ENCODE results near the gene GPC6.

The GPC6 gene

DNA sequence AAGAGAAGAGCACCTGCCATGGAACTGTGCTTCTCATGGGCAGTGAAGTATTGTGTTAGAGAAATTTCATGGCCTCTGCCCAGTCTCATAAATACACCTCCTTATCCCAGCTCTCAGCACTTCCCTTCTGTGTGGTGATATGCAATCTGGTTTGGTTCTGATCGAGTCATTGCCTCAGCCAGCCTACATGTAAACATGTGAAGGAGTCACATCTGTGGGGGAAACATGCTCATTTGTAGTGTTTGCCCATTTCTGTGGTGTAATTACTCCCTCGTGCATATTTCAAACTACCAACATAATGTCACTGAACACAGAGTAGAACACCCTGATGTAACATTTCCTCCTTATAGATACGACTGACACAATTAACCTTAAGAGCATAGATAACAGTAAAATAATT is 1069.9 kb downstream of the GPC6 start:
- no peaks in the 10 kb centered on the region for H3K36me3 ChIP-seq (replicated peaks; ENCODE audit: insufficient read depth, low read length)
- no peaks in the 10 kb centered on the region for H3K27me3 ChIP-seq (replicated peaks; ENCODE audit: insufficient read depth, low read length)
- H3K79me2 ChIP-seq (ENCODE audit: low read length): no peaks in the 10 kb centered on the region
- H3K4me2 ChIP-seq (ENCODE audit: low read depth, low read length): no peak overlapping the region
- no peaks in the 10 kb centered on the region for H3K9me2 ChIP-seq (replicated peaks; ENCODE audit: insufficient read depth, low read length)
- TF ChIP-seq EZH2phosphoT487 (IDR thresholded peaks at IDR 0.05; ENCODE audit: low read length): no peak
- TF ChIP-seq, protein P1, sequence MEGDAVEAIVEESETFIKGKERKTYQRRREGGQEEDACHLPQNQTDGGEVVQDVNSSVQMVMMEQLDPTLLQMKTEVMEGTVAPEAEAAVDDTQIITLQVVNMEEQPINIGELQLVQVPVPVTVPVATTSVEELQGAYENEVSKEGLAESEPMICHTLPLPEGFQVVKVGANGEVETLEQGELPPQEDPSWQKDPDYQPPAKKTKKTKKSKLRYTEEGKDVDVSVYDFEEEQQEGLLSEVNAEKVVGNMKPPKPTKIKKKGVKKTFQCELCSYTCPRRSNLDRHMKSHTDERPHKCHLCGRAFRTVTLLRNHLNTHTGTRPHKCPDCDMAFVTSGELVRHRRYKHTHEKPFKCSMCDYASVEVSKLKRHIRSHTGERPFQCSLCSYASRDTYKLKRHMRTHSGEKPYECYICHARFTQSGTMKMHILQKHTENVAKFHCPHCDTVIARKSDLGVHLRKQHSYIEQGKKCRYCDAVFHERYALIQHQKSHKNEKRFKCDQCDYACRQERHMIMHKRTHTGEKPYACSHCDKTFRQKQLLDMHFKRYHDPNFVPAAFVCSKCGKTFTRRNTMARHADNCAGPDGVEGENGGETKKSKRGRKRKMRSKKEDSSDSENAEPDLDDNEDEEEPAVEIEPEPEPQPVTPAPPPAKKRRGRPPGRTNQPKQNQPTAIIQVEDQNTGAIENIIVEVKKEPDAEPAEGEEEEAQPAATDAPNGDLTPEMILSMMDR (IDR thresholded peaks at IDR 0.05; ENCODE audit: low read length): no peak
- no peak for TF ChIP-seq EZH2 (optimal IDR thresholded peaks at IDR 0.05; ENCODE audit: low read depth, low read length)
- H4K20me1 ChIP-seq (ENCODE audit: insufficient read depth, low read length): no peaks in the 10 kb centered on the region
- H3F3A ChIP-seq (ENCODE audit: insufficient read depth, low read length): no peaks in the 10 kb centered on the region
- H3K9ac ChIP-seq (ENCODE audit: low read length): no peak overlapping the region
- H2AFZ ChIP-seq (ENCODE audit: low read length): no peak overlapping the region
- H3K4me1 ChIP-seq (ENCODE audit: low read length): no peaks in the 10 kb centered on the region
- DNase-seq: no peak
- no peaks in the 10 kb centered on the region for H3K9me3 ChIP-seq (replicated peaks; ENCODE audit: insufficient read depth, low read length)
- H3K4me3 ChIP-seq (ENCODE audit: low read length): no peak overlapping the region
- H3K27ac ChIP-seq (ENCODE audit: low read length): no peak overlapping the region

DNA sequence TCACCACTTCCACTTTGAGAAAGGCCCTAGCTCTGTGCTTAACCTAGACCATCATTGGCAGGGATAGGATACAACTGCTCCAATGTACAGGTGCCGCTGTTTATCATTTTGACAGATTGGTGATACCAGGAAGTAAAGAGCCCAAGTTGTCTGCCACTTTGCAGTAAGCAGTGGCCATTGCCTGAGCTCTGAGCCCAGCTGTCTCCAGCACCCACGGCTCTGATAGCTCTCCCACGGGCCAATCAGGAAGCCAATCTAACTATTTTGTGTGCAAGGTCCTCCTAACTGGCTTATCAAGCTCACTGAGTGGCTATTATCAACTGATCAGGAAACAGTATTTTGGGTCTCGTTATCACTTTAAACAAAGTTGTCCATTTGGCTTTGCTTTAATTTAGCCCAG is 1071.7 kb downstream of the GPC6 start:
- no peaks in the 10 kb centered on the region for H3K27me3 ChIP-seq (replicated peaks; ENCODE audit: insufficient read depth, low read length)
- H3K9me3 ChIP-seq (replicated peaks; ENCODE audit: insufficient read depth, low read length): no peaks in the 10 kb centered on the region
- H3F3A ChIP-seq (ENCODE audit: insufficient read depth, low read length): no peaks in the 10 kb centered on the region
- no peak overlapping the region for H2AFZ ChIP-seq (ENCODE audit: low read length)
- H3K27ac ChIP-seq (ENCODE audit: low read length): no peak overlapping the region
- H3K36me3 ChIP-seq (replicated peaks; ENCODE audit: insufficient read depth, low read length): no peaks in the 10 kb centered on the region
- no peak for DNase-seq
- no peaks in the 10 kb centered on the region for H3K4me1 ChIP-seq (ENCODE audit: low read length)
- H3K4me3 ChIP-seq (ENCODE audit: low read length): no peak overlapping the region
- no peak for TF ChIP-seq EZH2phosphoT487 (IDR thresholded peaks at IDR 0.05; ENCODE audit: low read length)
- no peak for TF ChIP-seq EZH2 (optimal IDR thresholded peaks at IDR 0.05; ENCODE audit: low read depth, low read length)
- TF ChIP-seq, protein P1 (IDR thresholded peaks at IDR 0.05; ENCODE audit: low read length): no peak
- no peaks in the 10 kb centered on the region for H4K20me1 ChIP-seq (ENCODE audit: insufficient read depth, low read length)
- no peak overlapping the region for H3K9ac ChIP-seq (ENCODE audit: low read length)
- no peaks in the 10 kb centered on the region for H3K9me2 ChIP-seq (replicated peaks; ENCODE audit: insufficient read depth, low read length)
- H3K79me2 ChIP-seq (ENCODE audit: low read length): no peaks in the 10 kb centered on the region
- H3K4me2 ChIP-seq (ENCODE audit: low read depth, low read length): no peak overlapping the region

DNA sequence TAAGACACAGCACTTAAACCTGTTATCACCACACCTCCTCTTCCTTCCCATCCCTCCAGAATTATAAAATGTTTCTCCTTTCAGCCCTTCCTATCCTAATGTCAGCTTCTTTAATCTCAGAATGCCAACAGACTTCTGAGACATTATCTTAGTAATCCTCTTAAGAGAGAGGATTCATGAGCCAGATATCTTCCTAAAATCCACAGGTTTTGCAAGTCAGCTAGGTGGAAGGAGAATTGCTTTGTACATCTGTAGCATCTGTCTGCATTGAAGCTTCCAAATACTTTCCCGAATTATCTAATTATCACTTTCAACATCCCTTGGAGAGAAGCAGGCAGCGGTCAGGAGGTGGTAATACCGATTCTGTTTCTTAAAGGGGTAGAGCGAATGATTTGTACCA is 1073.8 kb downstream of the GPC6 start:
- Histone ChIP-seq H3K27ac (ENCODE audit: low read length) (no peak overlapping the region), H3K4me2 (ENCODE audit: low read depth, low read length) (no peak overlapping the region), H3K36me3 (replicated peaks; ENCODE audit: insufficient read depth, low read length) (no peaks in the 10 kb centered on the region), H3K27me3 (replicated peaks; ENCODE audit: insufficient read depth, low read length) (no peaks in the 10 kb centered on the region), H3K4me1 (ENCODE audit: low read length) (no peaks in the 10 kb centered on the region), H3K9ac (ENCODE audit: low read length) (no peak overlapping the region), H3K79me2 (ENCODE audit: low read length) (no peaks in the 10 kb centered on the region), H2AFZ (ENCODE audit: low read length) (no peak overlapping the region), H3K9me2 (replicated peaks; ENCODE audit: insufficient read depth, low read length) (no peaks in the 10 kb centered on the region), H4K20me1 (ENCODE audit: insufficient read depth, low read length) (no peaks in the 10 kb centered on the region), H3F3A (ENCODE audit: insufficient read depth, low read length) (no peaks in the 10 kb centered on the region), H3K9me3 (replicated peaks; ENCODE audit: insufficient read depth, low read length) (no peaks in the 10 kb centered on the region), H3K4me3 (ENCODE audit: low read length) (no peak overlapping the region)
- TF ChIP-seq EZH2phosphoT487 (IDR thresholded peaks at IDR 0.05; ENCODE audit: low read length) (no peak), EZH2 (optimal IDR thresholded peaks at IDR 0.05; ENCODE audit: low read depth, low read length) (no peak)
- TF ChIP-seq, protein P1 (IDR thresholded peaks at IDR 0.05; ENCODE audit: low read length): no peak
- no peak for DNase-seq
